NK-92 treated with Interleukin-12 subunit alpha and Interleukin-12 subunit beta, amount 100 ng/mL, for 24 hours (cell line): Measurements from ENCODE around the gene CACNA1B.
"Not testable (repeated sequence)": the region's sequence is repeated elsewhere in the genome, so short reads cannot be mapped to it uniquely, and the experiment has no call there.

Experiments
- DNase-seq: peaks from one replicate; lab custom pipeline; 2025; lab: John Stamatoyannopoulos, UW

The CACNA1B gene

GRCh38 chr9:137866226-137867141 is 11.1 kb upstream of the CACNA1B start:
- DNase-seq = no peak

GRCh38 chr9:137870432-137870831 is 7.2 kb upstream of the CACNA1B start:
- DNase-seq = no peak

- no peak for DNase-seq
These were observed 5.3 kb upstream of the CACNA1B start for GRCh38 chr9:137872296-137872695.

- no peak for DNase-seq
These were observed 4.2 kb upstream of the CACNA1B start for GRCh38 chr9:137873408-137873807.

- no peak for DNase-seq
These were observed 3.7 kb upstream of the CACNA1B start for GRCh38 chr9:137873858-137874362.

GRCh38 chr9:137875354-137875753 is 2.2 kb upstream of the CACNA1B start:
- DNase-seq = no peak

- no peak for DNase-seq
These were observed 1.7 kb upstream of the CACNA1B start for GRCh38 chr9:137875846-137876245.

GRCh38 chr9:137876269-137876668 is 1.3 kb upstream of the CACNA1B start:
- DNase-seq = no peak

GRCh38 chr9:137876781-137877386 is 698 bp upstream of the CACNA1B start:
- DNase-seq = no peak

GRCh38 chr9:137878146-137878941 is 762 bp downstream of the CACNA1B start:
- no peak for DNase-seq

- no peak for DNase-seq
These were observed 1.5 kb downstream of the CACNA1B start for GRCh38 chr9:137879052-137879451.

- no peak for DNase-seq
These were observed 2.1 kb downstream of the CACNA1B start for GRCh38 chr9:137879566-137880150.

GRCh38 chr9:137880160-137880975 is 2.8 kb downstream of the CACNA1B start:
- DNase-seq = no peak

GRCh38 chr9:137880976-137881530 is 3.5 kb downstream of the CACNA1B start:
- no peak for DNase-seq

- DNase-seq = no peak
These were observed 4.3 kb downstream of the CACNA1B start for GRCh38 chr9:137881591-137882505.

- DNase-seq = no peak
These were observed 4.9 kb downstream of the CACNA1B start for GRCh38 chr9:137882506-137882821.

GRCh38 chr9:137883977-137884376 is 6.4 kb downstream of the CACNA1B start:
- DNase-seq = not testable (repeated sequence)

GRCh38 chr9:137884547-137884946 is 7.0 kb downstream of the CACNA1B start:
- DNase-seq = not testable (repeated sequence)

- DNase-seq = not testable (repeated sequence)
These were observed 7.5 kb downstream of the CACNA1B start for GRCh38 chr9:137885121-137885520.

GRCh38 chr9:137888621-137889020 is 11.0 kb downstream of the CACNA1B start:
- DNase-seq = not testable (repeated sequence)
